Cerebellar cortex (tissue), 1 donor: Measurements from ENCODE around the gene SPSB1.

Experiments used
- DNase-seq: peaks from one replicate; pipeline ENCODE4 v3.0.0-alpha.2; 2015; ENCODE audit warnings: low spot score

SPSB1 gene

DNA sequence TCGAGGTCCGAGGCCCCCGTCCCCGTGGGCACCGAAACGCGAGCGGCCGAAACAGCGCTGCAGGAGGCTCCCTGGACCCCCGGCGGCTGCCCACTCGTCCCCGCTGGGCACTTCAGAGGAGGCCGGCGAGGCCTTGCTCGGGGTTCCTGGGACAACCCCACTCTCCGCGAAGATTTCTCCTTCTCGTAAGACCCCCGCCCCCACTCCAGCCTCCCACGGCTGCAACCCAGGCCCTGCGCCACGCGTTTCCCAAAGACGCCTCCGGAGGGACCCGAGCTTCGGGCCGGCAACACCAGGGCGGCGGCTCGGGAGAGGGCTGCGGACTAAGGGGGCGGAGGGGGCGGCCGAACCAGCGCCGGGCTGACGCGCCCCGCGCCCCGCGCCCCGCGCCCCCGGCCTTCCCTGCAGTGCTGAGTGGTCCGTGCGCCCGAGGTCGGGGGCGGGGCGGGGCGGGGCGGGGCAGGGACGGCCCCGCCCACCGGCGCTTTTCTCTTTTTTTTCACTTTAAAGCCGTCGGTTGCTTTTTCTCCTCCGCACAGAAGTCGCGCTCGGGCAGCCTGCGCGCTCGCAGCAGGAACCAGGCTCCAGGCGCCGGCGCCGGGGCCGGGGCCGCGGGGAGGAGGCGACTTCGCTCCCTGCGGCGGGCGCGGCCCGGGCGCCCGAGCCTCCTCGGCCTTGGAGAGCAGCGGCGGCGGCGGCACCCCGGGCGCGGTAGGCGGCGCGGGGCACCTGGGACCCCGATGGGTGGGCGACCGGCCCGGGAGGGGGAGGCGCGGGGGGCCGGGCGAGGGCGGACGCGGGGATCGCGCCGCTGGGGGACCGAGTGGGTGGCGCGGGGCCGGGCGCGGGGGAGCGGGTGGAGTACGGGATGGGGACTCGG lies at the start of gene SPSB1:
Gene SPSB1, plus strand, starts transcription at position 534 of the 880 bp plus-strand sequence. CDS start 62,998 bp downstream, outside the sequence.
- DNase-seq, result peak; percentile 49

DNA sequence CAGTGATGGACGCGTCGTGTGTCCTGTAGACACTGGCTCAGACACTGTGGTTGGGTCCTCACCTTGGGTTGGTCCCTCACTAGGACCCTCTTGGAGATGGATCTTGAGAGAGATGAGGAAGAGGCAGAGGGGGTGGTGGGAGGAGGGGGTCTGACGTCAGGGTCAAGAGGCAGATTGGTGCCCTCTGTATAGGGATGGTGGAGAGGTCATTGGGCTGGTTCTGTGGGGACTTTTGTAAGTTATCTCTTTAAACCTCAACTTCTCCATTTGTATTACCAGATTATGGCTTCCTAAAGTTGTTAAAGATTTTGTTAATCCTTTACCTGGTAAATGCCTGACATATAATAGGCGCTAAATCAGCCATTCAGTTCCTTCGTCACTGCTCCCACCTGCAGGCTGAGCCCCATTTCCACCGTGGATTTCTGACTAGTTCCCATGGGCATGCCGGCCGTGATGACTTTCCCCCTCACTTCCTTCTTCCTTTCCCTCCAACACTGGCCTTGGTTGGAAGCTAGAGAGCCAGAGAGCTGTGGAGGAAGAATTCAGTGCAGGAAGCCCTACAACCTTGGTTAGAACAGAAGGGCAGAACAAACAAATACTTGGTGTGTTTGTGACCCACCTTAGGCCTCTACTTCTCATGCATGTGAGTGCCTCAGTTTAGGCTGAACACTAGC lies 49.5 kb upstream of the SPSB1 start:
- no peak for DNase-seq

DNA sequence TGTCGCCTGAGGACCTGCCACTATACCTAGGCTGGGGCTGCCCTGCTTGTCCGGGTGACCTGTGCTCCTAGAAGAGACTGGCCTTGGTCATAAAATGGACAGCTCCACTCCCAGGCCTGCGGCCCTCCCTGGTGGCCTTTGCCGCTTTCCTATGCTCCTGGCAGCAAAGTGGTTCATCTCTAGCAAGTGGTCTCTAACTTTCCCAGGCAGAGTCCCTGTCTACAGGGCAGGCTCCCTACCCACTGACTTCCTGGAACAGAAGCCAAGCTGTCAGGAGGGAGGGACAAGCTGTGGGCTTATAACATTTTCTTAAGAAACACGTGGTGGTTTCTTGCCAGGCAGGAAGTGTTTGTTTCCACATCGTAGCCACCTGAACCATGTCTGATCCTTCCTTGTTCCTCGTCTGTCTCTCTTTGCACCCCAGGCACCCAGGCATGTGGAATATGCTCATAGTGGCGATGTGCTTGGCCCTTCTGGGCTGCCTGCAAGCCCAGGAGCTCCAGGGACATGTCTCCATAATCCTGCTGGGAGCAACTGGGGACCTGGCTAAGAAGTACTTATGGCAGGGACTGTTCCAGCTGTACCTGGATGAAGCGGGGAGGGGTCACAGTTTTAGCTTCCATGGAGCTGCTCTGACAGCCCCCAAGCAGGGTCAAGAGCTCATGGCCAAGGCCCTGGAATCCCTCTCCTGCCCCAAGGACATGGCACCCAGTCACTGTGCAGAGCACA lies 48.0 kb upstream of the SPSB1 start:
- no peak for DNase-seq

DNA sequence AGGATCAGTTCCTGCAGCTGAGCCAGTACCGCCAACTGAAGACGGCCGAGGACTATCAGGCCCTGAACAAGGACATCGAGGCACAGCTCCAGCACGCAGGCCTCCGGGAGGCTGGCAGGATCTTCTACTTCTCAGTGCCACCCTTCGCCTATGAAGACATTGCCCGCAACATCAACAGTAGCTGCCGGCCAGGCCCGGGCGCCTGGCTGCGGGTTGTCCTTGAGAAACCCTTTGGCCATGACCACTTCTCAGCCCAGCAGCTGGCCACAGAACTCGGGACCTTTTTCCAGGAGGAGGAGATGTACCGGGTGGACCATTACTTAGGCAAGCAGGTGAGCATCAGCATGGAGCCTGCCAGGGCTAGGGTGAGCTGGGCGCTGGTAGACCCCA lies 47.5 kb upstream of the SPSB1 start:
- no peak for DNase-seq

DNA sequence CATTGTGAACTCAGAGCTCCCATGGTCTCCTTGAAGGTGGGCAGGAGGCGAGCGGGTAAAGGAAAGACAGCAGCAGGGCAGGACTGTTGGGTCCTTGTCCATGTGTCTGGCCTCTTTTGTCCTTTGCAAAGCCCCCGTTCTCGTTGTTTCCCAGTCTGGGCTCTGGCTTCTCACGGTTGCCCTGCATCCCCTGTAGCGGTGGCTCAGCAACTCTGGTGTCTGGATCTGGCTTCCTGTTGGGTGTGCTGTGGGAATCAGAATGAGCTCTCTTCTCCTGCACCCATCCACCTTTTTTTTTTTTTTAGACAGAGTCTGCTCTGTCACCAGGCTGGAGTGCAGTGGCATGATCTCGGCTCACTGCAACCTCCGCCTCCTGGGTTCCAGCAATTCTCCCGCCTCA lies 47.0 kb upstream of the SPSB1 start:
- no peak for DNase-seq

DNA sequence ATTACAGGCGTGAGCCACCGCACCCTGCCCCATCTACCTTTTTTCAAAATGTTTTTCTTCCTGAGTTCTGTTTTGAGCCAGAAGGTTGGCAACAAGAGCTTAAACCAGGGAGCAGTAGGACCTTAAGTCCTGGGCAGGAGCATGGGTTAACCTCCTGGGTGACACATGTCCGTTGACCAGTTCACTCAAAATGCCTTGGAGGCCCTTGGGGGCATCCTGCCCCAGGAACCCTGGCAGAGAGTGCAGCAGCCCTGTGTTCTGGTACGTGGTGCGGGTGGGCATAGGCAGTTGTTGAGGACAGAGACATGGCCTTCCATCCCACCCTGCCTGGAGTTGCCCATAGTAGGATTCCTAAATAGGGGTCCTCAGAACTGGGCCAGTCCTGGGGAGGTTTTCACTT lies 46.5 kb upstream of the SPSB1 start:
- DNase-seq, result no peak

DNA sequence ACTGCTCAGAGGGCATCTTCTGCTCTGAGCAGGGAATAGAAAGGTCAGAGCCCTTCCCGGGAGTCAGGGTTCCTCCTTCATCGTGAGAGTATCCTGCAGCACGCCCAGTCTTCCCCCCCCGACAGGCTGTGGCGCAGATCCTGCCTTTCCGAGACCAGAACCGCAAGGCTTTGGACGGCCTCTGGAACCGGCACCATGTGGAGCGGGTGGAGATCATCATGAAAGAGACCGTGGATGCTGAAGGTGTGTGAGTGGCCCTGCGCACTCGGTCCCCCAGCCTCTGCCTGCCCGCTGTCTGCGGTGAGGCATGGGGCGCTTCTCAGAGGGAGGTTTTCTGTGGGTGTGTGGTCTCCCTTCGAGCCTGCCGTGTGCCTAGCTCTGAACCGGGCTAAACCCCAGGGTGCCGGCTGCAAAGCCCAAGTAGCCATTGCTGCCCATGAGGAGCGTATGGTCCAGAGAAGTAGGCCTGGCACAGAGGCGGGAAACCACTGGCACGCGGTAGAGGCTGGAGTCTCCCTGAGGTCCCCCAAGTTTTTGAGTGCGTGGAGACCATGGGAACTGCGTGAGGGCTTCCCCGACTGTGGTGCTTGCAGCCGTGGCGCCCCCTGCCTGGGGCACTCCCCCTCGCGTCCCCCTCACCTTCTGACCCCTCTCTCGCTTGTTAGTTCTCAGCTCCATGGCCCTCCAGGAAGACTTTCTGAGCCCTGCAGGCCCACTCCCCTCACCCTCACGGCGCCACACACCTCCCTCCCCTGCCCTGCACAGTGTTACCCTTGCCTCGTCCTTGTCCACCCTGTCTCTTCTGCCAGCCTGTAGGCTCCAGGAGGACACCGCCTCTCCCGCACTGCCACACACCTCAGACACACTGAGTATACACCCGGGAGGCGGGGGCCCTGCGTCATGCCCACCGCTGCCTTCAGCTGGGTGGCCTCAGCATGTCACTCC lies 45.6 kb upstream of the SPSB1 start:
- DNase-seq, result no peak

DNA sequence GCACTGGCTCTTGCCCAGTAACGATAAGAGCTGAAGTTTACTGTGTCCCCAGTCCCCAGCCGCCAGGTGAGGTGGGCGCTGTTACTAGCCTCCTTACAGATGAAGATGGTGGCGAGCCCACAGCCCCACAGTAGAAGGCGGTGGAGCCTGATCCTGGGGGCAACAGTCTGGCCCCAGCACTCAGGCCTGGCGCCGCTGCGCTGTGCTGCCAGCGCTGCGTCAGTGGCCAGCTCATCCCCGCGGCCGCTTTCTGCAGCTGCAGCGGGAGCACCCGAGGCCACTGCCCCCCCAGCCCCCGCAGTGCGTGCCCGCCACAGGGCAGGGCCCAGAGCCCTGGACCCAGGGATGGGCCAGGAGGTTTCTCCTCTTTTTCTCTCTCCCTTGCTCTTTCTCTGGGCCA lies 44.8 kb upstream of the SPSB1 start:
- DNase-seq, result no peak

DNA sequence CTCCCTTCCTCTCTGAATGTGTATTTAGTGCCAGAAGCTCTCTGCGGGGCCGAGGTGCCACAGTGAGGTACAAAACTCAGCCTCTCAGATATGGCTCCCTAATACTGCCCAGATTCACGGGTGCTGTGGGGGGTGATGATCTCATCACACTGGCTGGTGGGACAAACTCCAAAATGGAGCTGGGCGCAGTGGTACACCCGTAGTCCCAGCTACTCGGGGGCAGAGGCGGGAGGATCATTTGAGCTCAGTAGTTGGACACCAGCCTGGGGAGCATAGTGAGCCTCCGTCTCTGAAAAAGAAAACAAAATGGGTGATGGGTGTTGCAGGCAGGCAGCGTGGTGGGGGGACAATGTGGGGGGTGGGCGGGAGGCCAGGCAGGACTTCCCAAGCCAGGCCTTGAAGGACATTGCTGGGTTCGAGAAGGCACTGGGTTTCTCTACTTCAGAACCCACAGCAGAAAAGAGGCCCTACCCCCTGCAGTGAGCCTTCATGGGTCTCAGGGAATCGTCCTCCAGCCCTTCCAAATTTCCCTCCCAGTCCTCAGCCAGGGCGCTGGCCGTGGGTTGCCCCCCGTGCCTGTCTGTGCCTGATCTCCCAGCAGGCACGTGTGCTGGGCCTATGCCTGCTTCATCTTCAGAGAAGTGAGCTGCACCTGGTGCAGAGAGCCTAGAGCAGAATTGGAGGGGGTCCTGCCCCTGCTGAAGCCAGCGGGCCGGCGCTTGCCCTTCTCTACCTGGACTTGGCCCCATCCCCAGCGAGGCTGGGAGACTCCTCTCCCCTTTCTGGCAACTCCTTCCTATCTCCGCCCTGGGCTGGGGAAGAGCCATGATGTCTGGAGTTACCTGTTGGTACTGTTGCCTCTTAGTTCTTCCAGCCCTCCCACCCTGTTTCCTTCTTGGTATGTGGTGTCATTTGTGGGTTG lies 44.1 kb upstream of the SPSB1 start:
- no peak for DNase-seq

DNA sequence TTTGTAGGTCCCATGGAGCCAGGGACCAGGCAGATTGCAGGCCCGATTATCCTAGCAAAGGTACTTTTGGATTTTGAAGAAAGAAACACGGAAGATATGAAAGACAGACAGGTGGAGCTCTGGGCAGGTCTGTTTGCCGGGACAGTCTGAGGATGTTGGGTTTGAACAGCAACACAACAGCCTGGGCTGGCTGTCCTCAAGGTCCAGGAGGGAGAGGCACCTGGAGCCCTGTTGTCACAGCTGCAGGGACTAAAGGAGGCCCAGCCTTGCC lies 43.5 kb upstream of the SPSB1 start:
- no peak for DNase-seq

DNA sequence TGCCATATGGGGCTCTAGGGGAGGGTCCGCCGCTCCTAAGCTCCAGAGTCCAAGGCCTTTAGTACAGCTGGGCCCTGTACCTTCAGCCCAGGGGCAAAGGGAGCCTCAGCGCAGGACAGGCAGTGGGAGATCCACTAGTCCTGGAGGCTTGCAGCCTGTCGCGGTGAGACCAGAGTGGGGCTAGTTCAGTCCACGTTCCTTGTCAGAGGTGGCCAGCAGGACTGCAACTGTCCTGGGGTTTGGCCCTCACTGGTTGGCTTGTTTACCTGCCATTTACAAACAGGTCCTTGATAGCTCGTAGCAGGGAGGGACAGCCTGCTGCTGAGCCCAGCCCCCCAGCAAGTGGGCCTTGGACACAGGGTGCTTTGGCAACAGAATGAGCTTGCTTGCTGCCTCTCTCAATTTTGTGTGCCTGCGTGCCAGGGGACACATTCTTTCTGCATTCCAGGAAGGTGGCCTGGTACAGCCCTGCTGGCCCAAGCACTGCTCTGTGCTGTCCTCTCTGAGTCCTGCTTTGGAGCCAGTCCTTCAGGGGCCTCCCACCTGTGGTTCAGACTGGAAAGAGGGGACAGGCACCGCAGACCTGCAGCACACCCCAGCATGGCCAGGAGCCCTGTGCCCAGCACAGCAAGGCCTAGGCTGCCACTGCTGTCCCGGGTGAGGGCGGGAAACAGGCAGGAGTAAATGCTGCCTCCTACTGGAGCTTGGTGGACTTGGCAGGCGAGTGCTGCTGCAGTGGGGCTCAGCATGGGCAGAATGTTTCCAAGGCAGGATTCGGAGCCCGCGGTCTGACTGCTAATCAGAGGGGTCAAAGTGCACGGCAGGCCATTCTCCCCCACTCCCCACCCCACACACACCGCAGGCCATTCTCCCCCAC lies 42.9 kb upstream of the SPSB1 start:
- peak; percentile 58 for DNase-seq

DNA sequence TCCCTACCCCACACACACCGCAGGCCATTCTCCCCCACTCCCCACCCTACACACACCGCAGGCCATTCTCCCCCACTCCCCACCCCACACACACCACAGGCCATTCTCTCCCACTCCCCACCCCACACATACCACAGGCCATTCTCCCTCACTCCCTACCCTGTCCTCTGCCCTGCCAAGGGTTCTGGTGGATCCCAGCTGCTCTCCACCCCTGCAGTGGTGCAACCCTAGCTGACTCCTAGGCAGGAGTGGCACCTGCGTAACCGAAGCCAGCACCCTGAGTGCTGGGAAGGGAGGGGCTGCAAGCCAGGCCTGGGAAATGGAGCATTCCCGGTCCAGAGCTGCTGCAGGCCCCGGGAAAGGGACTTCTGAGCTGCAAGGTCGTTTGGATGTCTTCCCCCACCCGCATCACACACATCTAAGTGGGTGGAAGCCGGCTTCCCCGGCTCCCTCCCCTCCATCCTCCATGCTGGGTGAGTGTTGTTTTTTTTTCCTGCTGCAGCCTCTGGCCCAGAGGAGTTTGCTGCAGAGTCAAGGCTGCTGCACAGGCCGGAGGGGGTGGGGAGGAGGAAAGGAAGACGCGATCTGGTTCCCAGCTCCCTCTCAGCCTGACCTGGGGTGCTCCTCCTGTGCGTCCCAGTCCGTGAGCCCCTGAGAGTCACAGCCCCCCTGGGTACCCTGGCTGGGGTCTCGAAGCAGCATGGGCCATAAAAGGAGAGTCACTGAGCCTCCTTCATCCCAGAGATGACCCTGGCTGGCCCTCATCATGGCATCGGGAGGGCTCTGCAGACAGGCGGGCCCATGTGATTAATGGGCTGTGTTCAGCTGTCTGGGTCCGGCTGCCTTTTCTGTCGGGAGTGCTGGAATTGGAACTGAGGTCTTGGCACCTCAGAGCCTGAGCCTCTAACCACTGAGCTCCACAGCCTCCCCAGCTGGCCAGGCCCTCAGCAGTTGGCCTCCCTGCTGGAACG lies 42.0 kb upstream of the SPSB1 start:
- DNase-seq, result no peak

DNA sequence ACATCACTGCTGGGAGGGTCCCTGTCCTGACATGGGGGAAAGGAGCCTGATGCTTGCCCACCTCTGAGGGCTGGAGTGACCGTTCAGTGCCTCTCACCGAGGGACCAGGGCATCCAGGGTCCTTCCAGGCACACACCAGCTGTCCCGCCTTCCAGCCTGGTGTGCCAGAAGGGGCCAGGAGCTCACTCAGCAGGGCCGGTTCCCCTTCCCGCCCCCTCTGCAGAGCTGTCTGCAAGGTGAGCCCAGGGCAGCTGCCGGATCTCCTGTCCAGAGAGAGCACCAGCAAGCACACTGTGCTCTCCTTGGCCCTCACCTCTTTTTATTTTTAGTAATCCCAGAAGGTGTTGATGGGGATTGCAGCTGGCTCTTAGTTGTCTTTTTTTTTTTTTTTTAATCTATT lies 41.2 kb upstream of the SPSB1 start:
- peak; percentile 57 for DNase-seq

DNA sequence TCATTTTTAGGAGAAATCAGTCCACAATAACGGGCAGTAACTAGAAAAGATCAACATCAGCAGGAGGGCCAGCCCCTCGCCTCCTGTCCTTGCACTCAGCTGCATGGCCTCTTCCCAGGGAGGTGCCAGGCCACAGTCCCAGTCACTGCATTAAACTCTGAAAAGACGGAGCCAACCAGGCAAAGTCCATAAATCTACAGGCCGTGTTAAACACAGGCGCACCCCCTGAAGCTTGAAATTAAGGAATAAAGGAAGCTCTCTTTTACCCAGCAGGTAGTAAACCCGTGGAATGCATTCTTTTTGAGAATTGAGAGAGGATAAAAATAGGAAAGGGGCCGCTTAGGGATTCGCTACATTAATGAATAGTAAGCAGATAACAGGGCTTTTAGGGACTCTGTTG lies 39.7 kb upstream of the SPSB1 start:
- DNase-seq, result peak; percentile 85

DNA sequence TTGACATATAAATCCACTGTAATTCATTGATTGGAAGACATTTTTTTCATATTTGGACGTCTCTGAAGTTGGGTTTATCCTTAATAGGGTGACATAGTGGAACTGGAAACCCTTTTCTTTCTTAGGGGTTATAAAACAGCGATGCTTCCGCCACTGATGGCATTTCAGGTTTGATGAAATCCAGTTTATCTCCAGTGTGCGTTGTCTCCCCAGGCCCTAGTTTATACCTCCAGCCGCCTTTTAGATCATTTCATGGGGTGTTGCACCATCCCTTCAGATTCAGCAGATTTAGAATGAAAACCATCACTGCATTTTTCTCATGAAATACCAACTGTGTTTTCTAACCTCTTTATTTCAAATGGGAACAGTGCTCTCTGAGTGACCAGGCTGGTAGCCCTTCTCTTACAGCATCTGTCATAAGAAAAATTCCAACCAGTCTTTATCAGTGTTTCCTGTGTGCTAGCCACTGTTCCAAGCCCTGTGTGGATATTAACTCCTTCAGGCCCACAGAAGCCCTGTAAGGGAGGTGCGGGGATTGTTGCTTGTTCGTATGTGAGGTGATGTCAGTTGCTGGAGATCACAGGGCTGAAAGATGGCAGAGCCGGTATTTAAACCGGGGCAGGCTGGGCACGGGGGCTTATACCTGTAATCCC lies 39.1 kb upstream of the SPSB1 start:
- DNase-seq, result peak; percentile 78

DNA sequence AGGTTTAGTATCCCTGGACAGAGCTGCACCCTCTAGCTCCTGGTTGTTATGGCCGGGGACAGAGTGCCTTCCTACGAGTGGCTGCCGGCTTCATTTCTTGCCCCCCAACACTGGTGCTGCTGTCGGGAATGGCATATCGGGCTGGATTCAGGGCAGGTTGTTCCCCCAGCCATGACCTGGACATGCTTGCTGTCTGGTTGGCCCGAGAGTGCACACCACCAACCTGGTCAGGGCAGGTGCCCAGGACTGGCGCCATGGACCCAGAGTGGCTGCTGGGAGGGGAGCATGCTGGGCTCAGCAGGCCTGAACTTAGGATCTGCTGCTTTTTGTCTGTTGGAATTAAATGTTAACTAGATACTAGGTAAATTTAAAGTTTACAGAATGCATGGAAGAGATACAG lies 36.4 kb upstream of the SPSB1 start:
- no peak for DNase-seq

DNA sequence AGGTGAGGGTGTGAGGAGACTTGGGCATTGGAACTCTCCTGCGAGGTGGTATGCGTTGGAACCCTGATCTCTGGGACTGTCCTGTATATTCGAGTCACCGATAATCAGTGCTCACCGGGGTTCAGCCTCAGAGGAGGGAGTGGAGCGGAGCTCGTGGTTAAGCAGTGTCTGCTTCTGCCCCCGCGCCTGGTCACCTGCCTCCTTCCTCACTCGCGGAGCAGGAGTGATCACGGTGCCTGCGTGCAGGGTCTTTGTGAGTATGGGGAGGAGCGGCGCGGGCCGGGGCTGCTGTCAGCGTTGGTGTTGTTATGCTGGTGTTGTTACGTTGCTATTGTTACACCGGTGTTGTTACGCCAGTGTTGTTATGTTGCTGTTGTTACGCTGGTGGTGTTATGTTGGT lies 34.8 kb upstream of the SPSB1 start:
- DNase-seq, result no peak

DNA sequence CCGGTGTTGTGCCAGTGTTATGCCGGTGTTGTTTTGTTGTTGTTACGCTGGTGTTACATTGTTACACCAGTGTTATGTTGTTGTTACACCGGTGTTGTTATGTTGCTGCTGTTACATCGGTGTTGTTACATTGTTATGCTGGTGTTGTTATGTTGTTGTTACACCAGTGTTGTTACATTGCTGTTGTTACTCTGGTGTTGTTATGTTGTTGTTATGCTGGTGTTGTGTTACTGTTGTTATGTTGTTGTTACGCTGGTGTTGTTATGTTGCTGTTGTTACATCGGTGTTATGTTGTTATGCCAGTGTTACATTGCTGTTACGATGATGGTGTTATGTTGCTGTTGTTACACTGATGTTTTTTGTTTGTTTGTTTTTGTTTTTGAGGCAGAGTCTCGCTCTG lies 34.1 kb upstream of the SPSB1 start:
- DNase-seq, result no peak
